GM12892 (cell line): ENCODE results near the gene DSE.
A peak's percentile ranks its signal among the peaks of the same experiment; 100 is the strongest.

Source experiments
- DNase-seq: peaks from one replicate; pipeline ENCODE4 v3.0.0; 2011; ENCODE audit not compliant: insufficient read length
- FAIRE-seq: peaks from 2 replicates; lab custom pipeline; 2011; peaks lifted over from hg19 to GRCh38; lab: Jason Lieb, UNC
- POLR2A ChIP-seq: IDR thresholded peaks from 2 replicates; pipeline ENCODE4 v1.6.1; 2011; ENCODE audit warnings: low read depth, low read length, control low read depth
- POLR2AphosphoS5 ChIP-seq: IDR thresholded peaks from 2 replicates; pipeline ENCODE4 v1.6.1; 2011; ENCODE audit warnings: low read depth, low read length, control low read depth
- TAF1 ChIP-seq: IDR thresholded peaks from 2 replicates; pipeline ENCODE4 v1.6.1; 2011; ENCODE audit warnings: low read depth, mild to moderate bottlenecking, control low read depth, low read length, borderline replicate concordance

DSE gene

DNA sequence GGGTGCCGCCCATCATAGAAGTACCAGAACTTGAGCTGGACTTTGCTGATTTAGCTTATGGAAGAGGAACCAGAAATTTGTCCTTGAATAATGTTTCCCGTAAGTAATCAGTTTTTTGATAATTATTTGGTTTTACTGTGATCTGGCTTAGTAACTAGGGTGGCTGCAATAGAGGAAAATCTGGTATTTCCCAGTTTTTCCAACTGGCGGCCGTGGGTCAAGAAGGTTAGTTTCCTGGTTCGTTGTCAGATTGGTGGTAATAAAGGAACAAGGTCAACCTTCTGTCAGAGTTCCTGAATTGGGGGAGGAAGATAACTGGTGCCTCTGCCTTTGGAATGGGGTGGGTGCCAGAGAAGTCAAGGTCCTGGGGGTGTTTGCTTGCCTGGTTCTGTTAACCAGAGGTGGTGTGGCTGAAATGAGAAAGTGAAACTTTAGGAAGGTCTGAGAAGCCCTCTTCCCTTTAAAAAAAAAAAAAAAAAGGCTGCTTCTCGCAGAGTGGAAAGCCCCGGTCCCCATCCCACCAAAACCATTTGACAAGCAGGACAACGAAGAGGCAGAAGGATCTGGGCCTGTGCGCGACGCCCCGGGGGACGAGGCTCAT is 90.7 kb downstream of the DSE start, which contains the start of gene CALHM6:
CALHM6 (plus strand) TSS at position 45 of the 601 bp plus-strand sequence; CDS start at position 600, 555 bp downstream.
- DNase-seq (no peak), FAIRE-seq (no peak)
- TF ChIP-seq POLR2A (no peak), TAF1 (no peak), POLR2AphosphoS5 (no peak)

DNA sequence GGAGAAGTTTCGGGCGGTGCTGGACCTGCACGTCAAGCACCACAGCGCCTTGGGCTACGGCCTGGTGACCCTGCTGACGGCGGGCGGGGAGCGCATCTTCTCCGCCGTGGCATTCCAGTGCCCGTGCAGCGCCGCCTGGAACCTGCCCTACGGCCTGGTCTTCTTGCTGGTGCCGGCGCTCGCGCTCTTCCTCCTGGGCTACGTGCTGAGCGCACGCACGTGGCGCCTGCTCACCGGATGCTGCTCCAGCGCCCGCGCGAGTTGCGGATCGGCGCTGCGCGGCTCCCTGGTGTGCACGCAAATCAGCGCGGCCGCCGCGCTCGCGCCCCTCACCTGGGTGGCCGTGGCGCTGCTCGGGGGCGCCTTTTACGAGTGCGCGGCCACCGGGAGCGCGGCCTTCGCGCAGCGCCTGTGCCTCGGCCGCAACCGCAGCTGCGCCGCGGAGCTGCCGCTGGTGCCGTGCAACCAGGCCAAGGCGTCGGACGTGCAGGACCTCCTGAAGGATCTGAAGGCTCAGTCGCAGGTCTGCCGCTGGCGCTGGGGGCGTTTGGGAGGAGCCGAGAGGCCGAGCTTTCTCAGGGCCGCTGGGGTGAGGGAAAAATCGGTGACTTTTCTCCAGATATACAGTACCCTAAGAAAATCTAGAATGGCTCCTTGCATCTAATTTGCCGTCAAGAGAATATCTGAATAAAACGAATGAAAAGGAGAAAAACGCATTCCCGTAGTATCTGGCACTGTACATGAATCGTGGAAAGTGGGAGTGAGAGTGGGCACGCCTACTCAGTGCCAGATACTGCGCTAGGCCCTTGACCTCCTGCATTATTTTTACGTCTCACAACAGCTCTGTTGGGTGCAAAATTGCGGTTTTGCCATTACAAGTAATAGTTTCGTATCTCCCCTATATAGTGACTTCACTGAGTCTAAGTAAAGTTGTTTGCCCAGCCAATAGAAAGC is 91.5 kb downstream of the DSE start:
- FAIRE-seq (peak; percentile 90), DNase-seq (peak; percentile 58)
- no peak for TF ChIP-seq POLR2AphosphoS5
- TF ChIP-seq TAF1, result no peak
- peak; percentile 59; the same call in 1 of the 2 replicates for TF ChIP-seq POLR2A

DNA sequence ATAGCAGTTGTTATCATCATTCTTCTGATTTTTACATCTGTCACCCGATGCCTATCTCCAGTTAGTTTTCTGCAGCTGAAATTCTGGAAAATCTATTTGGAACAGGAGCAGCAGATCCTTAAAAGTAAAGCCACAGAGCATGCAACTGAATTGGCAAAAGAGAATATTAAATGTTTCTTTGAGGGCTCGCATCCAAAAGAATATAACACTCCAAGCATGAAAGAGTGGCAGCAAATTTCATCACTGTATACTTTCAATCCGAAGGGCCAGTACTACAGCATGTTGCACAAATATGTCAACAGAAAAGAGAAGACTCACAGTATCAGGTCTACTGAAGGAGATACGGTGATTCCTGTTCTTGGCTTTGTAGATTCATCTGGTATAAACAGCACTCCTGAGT is 92.6 kb downstream of the DSE start:
- FAIRE-seq (no peak), DNase-seq (no peak)
- no peak for TF ChIP-seq POLR2A
- TF ChIP-seq TAF1, result no peak
- no peak for TF ChIP-seq POLR2AphosphoS5

GRCh38 chr6:116465246-116465645 is 94.5 kb downstream of the DSE start:
- FAIRE-seq (peak; percentile 36), DNase-seq (no peak)
- TF ChIP-seq TAF1 (no peak), POLR2A (no peak), POLR2AphosphoS5 (no peak)

GRCh38 chr6:116467096-116467495 is 96.3 kb downstream of the DSE start:
- TF ChIP-seq TAF1 (no peak), POLR2AphosphoS5 (no peak), POLR2A (no peak)
- DNase-seq, result no peak
- FAIRE-seq, result no peak

DNA sequence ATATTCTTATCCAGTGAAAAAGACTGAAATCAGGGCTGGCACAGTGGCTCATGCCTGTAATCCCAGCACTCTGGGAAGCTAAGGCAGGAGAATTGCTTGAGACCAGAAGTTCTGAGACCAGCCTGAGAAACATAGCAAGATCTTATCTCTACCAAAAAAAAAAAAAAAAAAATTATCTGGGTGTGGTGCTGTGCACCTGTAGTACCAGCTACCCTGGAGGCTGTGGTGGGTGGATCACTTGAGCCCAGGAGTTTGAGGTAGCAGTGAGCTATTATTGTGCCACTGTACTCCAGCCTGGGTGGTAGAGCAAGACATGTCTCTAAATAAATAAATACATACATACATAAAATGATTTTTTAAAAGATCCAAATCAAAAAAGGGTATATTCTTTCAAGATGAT is 96.8 kb downstream of the DSE start:
- DNase-seq (no peak), FAIRE-seq (no peak)
- no peak for TF ChIP-seq TAF1
- no peak for TF ChIP-seq POLR2A
- no peak for TF ChIP-seq POLR2AphosphoS5

GRCh38 chr6:116468293-116468692 is 97.5 kb downstream of the DSE start:
- TF ChIP-seq POLR2AphosphoS5, result no peak
- TF ChIP-seq POLR2A, result no peak
- no peak for TF ChIP-seq TAF1
- FAIRE-seq, result no peak
- DNase-seq, result no peak

- FAIRE-seq, result no peak
- DNase-seq, result no peak
- TF ChIP-seq TAF1, result no peak
- TF ChIP-seq POLR2A, result no peak
- TF ChIP-seq POLR2AphosphoS5, result no peak
Observed at GRCh38 chr6:116471531-116471930, 100.8 kb downstream of the DSE start.

DNA sequence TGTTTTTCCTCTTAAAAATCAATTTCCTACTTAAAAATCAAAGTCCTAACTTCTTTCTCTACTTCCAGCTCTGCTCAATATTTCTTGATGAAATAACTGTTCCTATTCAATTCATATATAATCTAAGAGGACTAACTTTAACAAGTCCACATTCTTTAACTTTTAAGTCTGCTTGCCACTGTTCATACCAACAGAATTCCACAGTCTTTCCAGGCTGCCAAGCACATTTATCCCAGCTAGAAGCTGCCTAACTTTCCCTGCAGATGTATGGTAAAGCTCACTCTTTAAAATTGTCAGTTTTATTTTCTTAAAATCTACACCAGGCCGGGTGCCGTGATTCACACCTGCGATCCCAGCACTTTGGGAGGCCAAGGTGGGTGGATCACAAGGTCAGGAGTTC is 102.0 kb downstream of the DSE start:
- no peak for DNase-seq
- no peak for FAIRE-seq
- no peak for TF ChIP-seq POLR2AphosphoS5
- no peak for TF ChIP-seq TAF1
- TF ChIP-seq POLR2A, result no peak

DNA sequence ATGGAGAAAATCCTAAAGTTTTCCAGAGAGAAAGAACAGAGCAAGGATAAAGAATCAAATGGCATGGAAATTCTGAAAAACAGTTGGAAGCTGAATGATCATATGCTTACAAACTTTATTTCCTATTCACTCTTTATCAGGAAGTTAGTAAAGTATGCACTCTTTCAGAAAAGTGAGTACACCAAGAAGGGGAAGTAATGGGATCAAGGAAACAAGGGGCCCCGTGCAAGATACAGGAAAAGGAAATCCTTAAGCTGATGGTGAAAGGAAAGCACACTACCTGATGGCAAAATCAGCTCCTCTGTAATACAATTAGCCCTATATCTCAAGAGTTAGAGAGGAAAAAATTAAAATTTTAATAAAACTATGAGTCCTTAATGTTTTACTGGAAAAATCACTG is 104.4 kb downstream of the DSE start:
- DNase-seq, result no peak
- TF ChIP-seq POLR2A (no peak), TAF1 (no peak), POLR2AphosphoS5 (no peak)
- peak; percentile 65 for FAIRE-seq

DNA sequence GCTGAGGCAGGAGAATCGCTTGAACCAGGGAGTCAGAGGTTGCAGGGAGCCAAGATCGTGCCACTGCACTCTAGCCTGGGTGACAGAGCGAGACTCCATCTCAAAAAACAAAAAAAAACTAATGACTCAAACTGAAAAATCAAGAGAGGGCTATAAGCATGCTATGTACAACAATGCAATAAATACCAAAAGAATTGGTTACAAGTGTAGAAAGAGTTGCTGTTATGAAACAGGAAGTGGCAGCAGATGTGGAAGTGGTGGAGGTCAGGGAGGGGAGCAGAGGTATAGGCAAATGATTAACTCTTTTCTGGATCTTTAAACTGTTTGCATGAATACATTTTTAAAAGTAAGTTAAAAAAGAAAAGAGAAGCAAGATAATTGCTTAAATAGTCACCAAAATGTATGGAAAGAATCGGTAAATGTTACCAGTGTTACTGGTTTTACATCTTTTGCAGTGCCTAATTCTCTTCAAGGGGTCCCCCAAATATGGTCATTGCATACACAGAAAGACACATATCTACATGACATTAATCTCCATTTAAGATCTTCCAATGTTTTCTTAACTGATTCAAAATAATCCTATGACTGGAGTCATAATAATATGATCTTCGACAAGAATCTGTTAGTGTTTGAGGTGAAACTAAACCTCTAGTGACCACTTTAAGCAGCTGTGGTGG is 105.4 kb downstream of the DSE start:
- peak; percentile 32 for DNase-seq
- FAIRE-seq, result peak; percentile 81
- TF ChIP-seq POLR2A, result no peak
- TF ChIP-seq TAF1, result no peak
- TF ChIP-seq POLR2AphosphoS5, result no peak
